ENCODE measurements around the gene BRD7.

DNA sequence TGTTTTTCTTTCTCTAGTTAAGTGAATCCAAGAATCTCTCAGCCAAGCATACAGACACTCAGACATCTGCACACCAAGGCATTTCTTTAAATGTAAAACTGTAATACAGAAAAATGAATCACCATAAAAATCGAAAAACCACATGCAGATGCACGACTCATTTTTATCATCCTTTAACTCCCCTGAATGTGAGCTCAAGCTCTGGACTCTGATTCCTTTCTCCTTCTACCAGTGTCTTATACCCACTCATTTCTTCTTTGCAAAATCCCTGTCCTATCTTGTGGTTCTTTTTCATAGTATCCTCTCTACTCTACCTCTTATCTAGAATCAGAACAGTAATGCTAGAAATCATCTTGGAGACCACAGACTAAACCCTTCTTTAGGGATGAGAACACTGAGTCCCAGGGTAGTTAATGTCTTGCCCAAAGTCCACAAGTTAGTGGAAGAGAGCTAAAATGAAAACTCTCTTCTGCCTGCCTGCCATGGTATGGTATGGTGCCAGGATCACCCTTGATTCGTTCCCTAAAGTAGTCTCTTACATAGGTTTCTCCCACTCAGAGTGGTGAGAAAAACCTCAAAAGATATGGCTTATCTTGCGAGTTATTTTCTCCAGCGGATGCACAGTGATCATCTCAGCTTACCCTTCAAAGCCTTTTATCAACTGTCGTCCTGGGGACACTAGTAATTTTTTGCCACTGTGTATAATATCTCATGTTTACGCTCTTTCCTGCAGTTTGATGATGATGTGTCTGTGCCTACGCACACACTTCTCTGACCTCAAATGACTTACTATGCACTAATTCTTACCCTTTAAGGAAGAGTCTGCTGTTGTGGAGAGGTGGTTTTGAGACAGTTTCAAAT lies 30.2 kb downstream of the BRD7 start:
- TF ChIP-seq, protein P1, sequence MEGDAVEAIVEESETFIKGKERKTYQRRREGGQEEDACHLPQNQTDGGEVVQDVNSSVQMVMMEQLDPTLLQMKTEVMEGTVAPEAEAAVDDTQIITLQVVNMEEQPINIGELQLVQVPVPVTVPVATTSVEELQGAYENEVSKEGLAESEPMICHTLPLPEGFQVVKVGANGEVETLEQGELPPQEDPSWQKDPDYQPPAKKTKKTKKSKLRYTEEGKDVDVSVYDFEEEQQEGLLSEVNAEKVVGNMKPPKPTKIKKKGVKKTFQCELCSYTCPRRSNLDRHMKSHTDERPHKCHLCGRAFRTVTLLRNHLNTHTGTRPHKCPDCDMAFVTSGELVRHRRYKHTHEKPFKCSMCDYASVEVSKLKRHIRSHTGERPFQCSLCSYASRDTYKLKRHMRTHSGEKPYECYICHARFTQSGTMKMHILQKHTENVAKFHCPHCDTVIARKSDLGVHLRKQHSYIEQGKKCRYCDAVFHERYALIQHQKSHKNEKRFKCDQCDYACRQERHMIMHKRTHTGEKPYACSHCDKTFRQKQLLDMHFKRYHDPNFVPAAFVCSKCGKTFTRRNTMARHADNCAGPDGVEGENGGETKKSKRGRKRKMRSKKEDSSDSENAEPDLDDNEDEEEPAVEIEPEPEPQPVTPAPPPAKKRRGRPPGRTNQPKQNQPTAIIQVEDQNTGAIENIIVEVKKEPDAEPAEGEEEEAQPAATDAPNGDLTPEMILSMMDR (IDR thresholded peaks at IDR 0.05; ENCODE audit: insufficient read depth, low read length, poor library complexity, severe bottlenecking), result no peak
- no peak for TF ChIP-seq EZH2phosphoT487 (conservative IDR thresholded peaks at IDR 0.05; ENCODE audit: low read length)
